GM18498 (cell line): ENCODE data around the gene BATF2.
"Not testable (repeated sequence)": the region's sequence is repeated elsewhere in the genome, so short reads cannot be mapped to it uniquely, and the experiment has no call there.

ENCODE experiments used
- ATAC-seq: cut with Tn5 transposase; IDR thresholded peaks from one replicate; pipeline ENCODE4 v1.9.1; 2021; ENCODE audit warnings: mild to moderate bottlenecking, moderate library complexity; ENCODE audit not compliant: unreplicated experiment

The BATF2 gene

DNA sequence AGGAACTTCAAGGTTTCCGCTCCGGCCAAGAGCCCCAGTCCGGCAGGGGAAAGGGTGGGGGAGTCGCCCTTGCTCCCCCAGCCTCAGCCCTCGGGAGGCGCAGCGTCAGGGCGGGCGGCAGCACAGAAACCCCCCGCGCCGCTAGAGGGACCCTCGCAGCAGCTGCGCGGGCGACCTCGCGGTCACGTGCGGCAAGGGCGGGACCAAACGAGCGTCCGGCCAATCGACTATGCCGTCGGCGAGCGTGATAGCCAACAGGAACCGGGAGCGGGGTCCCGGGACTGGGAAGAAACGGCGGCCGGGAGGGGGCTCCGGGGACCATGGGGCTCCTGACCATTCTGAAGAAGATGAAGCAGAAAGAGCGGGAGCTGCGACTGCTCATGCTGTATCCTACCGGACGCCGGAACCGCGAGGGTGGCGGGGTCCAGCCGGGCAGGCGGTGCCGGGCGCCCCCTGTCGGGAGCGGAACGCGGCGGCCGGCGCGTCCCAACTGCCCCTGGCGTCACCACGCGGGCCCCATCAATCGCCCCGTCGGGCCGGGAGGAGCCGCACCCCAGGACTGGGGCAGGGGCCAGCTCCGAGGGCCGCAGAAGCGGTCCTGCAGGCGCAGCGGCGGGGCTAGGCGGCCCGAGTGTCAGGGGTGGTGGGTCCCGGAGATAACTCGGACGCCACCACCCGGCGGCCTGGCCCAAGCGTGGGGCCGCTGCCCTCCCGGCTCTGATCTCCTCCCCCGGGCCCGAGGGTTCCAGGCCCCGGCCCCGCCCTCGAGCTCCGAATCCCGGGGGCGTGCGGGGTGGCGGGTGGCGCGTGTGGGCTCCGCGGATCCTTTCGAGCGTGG, 17.3 kb upstream of the BATF2 start, which contains the start of gene ARL2:
TSS of gene ARL2 (plus strand) at position 273 of the 838 bp plus-strand sequence. CDS start at position 321, 48 bp downstream.
- ATAC-seq: peak; percentile 80

DNA sequence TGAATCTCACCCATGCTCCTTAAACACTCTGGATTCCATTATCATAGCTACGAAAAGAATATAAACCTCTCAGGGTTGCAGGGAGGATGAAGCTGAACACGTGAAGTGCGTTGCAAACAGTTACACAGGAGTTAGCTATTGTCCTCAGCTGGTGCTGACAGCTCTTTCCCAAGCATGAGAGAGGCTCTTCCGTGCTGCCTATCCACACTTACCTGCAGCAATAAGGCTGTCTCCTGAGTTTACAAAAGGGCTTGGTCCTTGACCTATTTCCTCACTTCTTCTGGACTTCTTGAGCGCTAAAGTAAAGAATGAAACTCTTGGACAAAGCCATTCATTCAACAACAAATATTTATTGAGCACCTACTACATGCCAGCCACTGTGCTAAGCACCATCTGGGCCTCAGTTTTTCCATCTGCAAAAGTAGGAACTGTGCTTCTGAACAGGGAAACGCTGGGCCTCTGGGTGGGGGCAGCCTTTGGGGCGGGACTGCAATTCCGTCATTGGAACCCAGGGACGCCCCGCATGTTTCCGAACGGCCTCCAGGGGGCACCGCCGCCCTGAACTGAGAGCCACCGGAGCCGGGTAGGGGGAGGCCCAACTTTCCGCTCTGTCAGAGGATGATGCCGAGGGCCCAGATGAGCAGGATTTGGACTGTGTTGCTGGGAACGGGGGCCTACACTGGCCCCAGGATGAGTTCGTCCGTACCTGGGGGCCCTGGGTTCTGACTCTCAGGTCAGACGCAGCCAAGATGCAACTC, 16.5 kb upstream of the BATF2 start:
- peak; percentile 74 for ATAC-seq

DNA sequence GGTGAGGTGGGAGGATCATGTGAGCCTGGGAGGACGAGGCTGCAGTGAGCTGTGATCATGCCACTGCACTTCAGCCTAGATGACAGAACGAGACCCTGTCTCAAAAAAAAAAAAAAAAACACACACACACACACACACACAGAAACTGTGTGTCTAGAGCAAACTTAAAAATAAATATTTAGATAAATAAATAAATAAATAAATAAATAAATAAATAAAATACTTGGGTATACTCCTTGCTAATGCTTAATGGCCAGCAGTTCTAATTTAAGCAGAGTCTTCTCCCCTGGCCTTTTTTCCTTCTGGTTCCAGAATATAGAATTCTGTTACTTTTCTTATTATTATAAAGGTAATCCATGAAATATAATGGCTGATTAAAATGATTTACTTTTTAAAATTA, 12.1 kb upstream of the BATF2 start:
- no peak for ATAC-seq

DNA sequence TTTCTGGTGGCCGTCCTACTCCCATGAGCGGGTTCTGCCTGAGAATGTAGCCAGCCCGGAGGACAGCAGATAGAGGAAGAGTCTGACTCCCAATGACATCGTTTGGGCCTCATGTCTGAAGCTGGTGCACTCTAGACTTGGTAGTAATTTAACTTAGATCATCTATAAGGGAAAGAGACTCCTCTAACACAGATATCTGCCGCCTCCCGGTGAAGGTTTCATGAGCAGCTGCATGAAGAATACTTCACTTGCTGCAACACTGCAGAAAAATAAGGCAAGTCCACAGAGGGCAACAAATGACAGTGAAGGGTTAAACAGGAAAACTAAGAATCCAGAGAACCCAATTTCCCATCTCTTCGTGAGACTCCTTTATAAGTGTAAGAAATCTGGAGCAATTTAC, 11.2 kb upstream of the BATF2 start:
- ATAC-seq: no peak

DNA sequence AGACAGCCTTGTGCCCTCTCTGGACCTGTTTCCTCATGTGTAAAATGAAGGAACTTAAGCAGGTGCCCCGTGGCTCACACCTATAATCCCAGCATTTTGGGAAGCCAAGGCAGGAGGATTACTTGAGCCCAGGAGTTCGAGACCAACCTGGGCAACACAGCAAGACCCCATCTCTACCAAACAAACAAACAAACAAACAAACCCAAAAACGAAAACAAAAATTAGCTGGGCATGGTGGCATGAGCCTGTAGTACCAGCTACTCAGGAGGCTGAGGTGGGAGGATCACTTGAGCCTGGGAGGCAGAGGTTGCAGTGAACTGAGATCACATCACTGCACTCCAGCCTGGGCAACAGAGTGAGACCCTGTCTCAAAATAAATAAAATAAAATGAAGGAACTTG, 7.2 kb upstream of the BATF2 start:
- ATAC-seq: not testable (repeated sequence)

DNA sequence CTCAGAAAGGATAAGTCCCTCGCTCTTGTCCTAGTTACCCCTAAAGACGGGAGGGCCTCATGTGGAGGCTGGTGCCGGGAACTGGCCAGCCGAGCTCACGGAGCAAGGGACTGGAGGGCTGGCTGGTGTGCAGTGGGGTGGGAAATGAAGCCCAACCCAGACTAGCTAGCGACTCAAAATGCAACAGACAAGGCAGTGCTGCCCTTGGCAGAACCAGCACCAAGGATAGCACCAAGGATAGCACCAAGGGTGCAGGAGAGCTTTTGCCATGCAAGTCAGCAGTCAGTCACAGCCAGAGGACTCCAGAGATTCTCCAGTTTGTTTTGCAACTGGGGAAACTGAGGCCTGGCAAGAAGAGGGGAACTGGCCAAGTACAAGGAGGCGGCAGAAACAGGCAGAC, 6.5 kb upstream of the BATF2 start:
- no peak for ATAC-seq

DNA sequence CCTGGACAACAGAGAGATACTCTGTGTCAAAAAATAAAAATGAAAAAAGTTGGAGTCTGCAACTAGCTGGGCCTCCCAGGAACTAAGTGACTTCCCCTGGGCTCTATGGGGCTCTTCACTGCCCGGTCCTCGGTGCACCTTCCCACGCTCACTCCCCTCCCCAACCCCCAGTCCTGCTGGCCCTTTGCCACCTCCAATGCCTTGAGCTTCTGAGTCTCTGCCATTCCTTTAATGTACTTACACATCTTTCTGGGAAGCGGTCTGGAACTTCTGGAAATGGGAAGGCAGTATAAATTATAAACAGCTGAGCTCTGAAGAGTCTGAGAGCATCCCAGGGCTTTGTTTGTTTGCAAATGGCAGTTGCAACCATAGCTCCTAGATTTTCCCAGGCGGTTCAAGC, 5.9 kb upstream of the BATF2 start:
- ATAC-seq: no peak

DNA sequence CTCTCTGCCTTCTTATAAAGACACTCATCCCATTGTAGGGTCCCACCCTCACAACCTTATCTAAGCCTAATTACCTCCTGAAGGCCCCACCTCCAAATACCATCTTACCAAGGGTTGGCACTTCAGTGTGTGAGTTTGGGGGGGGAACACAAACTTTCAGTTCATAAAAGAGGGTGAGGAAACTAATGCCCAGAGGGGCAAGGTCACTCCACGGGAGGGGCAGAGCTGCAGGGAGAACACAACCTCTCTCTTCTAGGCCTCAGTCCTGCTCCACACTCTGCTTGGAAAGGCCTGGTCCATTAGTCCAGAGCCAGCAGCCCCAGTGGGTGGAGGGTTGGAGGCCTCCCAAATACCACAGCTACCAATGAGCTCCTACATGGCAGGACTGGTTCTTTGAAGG, 2.7 kb upstream of the BATF2 start:
- ATAC-seq: no peak

DNA sequence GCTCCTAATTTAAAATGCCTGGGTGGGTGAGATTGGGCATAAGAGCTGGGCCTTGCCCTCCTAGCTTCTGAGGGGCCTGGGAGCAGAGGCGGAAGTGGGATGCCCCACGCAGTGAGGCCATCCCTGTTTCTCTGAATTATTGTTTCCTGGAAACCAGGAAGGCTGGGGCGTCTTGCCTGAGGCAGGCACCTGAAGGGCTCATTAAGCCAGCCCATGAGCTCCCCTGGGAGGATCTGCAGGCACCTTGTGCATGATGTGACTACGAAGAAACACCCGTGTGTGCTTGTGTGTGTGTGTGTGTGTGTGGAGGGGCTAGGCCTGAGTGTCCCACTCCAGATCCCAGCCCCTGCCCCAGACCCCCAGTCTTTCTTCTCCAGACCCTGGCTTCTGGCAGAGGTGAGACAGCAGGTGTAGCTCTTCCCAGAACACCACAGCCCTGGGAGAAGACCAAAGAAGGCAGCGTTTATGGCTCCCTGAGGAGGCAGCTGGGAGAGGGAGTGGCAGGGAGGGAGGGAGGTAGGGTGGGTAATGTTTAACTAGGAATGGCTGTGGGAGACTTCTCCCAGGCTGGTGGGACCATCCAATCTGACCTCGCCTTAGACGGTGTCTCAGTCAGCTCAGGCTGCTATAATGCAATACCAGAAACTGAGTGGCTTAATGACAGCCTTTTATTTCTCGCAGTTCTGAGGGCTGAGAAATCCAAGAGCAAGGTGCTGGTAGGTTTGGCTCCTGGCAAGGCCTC, 2.1 kb upstream of the BATF2 start:
- no peak for ATAC-seq

DNA sequence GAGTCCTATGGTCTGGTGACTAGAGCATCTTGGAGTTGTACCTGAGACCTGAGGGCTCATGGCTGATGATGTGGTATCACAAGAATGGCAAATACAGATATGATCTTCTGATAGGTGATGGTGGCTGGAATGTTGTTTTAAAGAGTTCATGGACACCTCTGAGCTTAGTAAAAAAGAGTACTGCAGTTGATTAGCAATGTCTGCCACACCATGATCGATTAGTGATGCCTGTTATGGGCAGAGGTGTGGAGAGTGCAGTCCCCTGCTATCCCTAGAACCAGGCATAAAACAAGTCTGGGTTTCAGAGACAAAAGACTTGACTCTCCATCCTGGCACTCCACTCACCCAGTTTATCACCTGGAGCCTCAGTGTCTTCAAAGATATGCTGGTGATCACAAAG, 1.4 kb upstream of the BATF2 start:
- no peak for ATAC-seq

DNA sequence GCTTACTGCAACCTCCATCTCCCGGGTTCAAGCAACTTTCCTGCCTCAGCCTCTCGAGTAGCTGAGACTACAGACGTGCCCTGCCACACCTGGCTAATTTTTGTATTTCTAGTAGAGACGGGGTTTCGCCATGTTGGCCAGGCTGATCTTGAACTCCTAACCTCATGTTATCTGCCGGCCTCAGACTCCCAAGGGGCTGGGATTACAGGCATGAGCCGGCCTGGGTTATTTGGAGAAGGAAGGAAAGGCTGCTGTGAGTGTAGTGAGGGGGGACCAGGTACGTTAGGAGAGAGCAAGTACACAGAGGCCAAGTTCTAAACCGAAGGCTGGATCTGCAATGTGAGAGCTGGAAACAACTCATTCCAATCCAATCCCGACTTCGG, 453 bp downstream of the BATF2 start:
- no peak for ATAC-seq

DNA sequence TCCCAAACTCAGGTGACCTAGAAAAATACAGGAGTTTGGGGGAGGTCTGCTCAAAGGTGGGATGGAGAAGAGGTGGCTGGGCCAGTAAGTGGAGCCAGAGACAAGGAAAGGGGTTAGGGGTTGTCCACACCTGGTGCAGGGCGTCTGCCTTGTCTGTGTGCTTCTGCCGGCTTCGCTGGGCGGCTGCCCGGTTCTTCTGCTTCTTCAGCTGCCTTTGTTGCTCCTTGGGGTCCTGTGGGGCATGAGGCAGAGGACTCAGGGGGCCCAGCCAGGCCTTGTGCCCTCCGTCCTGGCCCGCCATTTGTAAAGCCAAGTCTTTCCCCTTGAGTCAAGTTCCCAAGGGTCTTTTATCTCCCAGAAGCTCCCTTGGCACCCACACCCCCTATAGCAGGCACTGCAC, 2.5 kb downstream of the BATF2 start:
- no peak for ATAC-seq

DNA sequence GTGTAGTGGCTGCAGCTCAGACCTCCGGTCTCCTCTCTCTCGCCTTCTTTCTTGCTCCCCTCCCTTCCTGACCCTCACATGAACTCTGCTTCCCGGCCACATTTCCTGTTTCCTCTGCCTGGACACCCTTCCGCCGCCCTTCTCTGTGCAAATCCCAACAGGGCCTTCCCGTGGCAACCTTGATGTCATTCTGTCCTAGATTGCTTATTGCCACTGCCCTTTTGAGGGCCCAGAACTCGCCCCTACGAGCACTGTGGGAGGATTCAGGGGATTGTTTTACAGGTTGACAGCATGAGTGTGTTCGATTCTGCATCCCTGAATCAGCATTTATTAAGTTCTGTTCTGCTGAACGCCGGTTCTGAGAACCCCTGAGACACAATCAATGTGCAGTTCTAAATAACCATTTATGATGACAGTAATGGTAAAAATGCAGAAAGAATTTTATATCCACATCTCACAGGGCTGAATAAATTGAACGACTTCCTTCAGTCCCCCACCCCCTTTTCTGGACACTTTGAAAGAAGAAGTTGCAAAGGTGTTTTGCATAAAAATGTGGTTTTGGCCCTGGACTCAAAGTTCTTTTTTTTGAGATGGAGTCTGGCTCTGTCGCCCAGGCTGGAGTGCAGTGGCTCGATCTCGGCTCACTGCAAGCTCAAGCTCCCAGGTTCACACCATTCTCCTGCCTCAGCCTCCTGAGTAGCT, 6.4 kb downstream of the BATF2 start:
- no peak for ATAC-seq

DNA sequence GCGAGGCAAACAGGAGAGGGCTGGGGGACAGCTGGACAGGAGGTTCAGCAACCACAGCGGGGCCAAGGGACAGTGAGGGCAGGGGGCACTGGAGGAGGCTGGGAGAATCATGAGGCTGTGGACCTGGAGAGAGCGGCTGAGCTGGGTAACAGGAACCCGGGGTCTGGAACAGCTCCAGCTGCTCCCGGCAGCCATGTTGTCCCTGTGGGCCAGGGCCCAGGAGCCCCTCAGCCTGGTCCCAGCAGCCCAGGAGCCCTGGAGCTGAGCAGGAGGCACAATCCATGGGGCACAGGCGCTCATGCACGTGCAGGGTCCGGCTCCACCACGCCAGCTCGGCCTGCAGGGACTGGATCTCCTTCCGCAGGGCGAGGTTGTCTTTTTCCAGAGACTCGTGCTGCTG, 7.4 kb downstream of the BATF2 start:
- no peak for ATAC-seq

DNA sequence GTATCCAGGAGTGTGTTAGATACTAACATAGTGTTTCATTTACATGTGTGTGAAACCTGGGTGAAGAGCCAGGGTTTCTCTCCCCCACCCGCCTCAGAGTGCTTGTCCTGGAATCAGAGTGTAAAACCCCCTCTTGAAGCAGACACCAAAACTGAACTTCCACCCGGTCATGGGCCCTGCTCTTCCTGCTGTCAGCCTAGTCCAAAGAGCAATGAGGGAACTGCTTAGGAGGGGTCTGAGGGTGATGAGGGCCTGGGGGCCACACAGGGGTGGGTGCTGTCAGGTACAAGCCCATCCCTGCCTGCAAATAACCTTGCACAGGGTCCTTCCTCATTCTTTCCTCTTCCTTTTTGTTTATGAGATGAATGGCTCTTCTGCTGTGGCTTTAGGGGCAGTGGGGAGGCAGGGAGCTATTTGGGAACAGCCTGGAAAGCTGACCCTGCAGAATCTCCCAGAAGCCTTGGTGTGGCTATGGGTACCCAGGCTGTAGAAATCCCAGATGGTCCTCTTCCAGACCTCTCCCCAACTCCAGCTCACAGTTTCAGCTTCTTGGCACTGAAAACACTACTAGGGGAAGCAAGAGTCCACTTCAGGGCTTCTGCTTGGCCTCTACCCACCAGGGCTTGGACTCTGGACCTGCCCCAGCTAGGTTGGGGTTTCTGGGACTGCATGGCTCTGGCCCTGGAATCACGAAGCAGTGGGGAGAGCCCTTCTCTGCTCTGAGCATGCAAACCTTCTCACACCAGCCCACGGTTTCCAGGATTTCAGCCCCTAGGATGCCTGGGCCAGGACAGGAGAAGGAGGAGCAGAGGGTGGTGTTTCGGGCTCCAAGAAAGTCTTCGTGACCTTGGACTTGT, 8.5 kb downstream of the BATF2 start:
- ATAC-seq: no peak

DNA sequence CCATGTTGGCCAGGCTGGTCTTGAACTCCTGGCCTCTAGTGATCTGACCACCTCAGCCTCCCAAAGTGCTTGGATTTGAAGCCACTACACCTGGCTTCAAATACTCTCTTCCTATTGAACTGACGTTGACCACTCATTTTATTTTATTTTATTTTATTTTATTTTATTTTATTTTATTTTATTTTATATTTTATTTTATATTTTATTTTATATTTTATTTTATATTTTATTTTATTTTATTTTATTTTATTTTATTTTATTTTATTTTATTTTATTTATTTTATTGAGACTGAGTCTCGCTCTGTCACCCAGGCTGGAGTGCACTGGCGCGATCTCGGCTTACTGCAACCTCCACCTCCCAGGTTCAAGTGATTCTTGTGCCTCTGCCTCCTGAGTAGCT, 13.4 kb downstream of the BATF2 start:
- not testable (repeated sequence) for ATAC-seq

DNA sequence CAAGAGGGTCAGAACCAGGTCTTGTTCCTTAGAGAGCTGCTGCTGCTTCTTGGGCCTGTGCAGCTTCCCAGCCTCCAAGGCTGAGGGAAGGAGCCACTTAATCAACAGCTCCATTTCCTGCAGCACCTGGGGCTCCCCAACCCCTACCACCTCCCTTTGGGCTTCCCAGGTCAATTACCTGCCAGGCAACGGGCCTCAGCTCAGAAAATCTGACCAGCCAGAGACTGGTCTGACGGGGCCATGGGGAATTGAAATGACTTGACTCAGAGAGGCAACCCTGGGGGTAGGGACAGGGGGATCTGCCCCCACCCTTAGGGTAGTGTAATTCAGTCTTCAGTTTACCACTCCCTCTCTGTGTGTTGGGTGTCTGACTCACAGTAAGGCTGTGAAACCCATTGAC, 20.1 kb downstream of the BATF2 start:
- ATAC-seq: no peak

DNA sequence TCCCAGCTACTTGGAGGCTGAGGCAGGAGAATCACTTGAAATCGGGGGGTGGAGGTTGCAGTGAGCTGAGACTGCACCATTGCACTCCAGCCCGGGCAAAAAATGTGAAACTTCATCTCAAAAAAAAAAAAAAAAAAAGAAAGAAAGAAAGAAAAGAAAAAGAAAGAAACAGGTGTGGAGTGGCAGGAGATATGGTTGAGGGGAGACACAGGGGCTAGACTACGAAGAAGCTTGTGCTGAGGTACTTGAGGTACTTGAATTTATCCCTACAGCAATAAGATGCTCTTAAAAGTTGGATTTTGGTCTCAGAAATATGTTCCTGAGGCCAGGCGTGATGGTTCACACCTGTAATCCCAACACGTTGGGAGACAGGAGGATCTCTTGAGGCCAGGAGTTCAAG, 22.6 kb downstream of the BATF2 start:
- ATAC-seq: no peak

DNA sequence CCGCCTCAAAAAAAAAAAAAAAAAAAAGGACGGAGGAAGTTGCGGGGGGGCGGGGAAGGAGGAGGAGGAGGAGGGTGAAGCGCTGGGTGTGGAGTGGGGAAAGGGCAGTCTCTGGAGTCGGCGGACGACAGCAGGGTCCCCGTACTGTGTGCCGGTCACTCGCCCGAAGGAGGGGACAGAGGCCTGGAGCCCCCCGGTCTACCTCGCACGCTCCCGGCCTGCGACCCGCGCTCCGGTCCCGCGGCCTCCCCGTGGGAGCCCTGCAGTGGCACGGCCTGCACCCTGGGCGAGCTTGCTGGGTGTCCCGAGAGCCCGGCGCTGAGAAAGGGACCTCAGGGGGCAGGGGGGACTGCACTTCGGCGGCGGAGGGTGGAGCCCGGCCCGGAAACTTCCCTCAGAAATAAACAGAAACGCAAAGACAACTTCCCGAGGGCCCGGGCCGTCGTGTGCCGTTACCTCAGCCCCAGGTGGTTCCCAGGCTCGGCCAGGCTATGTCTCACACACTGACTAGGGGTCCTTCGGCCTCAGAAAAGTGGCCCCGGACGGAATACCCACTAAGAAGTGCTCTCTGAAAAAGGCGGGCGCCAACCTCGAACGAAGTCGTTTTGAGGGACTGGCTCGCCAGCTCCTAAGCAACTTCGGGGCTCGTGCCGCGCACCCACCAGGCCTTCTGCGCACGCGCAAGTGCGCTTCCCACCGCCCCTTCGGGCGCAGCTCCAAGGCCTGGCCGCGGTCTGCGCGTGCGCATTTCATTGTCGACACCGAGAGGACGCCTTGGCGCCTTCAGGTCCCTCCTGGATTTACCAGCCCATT, 25.1 kb downstream of the BATF2 start, which contains the start of gene MAJIN:
TSS of gene MAJIN (minus strand) at position 688 of the 813 bp plus-strand sequence. CDS start 12,703 bp downstream, outside the sequence.
- ATAC-seq: no peak
